Activated CD8-positive, alpha-beta T cell treated with anti-CD3 and anti-CD28 coated beads for 36 hours (primary cell): Measurements from ENCODE around the gene PID1. TPM values are rescaled to one million over a fixed set of nuclear protein-coding genes. Genes with fewer than 3 reads are reported as not detected.

Experiments used
- ATAC-seq: fragments of 200-7000 bp; cut with Tn5 transposase; one replicate; pipeline ENCODE4 v1.10.0; 2021; ENCODE audit warnings: mild to moderate bottlenecking, moderate library complexity
- CTCF ChIA-PET: fragments of 350-600 bp; sonication (Branson Sonifier 250); formaldehyde crosslinking; loops from one replicate; lab custom pipeline; 2021; ENCODE audit warnings: antibody characterized with exemption; lab: Charles Lee
- POLR2A ChIA-PET: fragments of 350-600 bp; sonication (Branson Sonifier 250); formaldehyde crosslinking; loops from one replicate; lab custom pipeline; 2021; ENCODE audit warnings: antibody characterized with exemption; lab: Charles Lee
- DNase-seq: peaks from one replicate; pipeline ENCODE4 v3.0.0-alpha.2; 2020
- H3K27ac Mint-ChIP-seq: one replicate; pipeline ENCODE4 v1.8.0; 2021; ENCODE audit warnings: mild to moderate bottlenecking, mixed read lengths
- H3K27me3 Mint-ChIP-seq: one replicate; pipeline ENCODE4 v1.8.0; 2021; ENCODE audit warnings: mixed read lengths
- H3K36me3 Mint-ChIP-seq: one replicate; pipeline ENCODE4 v1.8.0; 2021; ENCODE audit warnings: low read depth, mixed read lengths
- H3K4me1 Mint-ChIP-seq: one replicate; pipeline ENCODE4 v1.8.0; 2021; ENCODE audit warnings: low read depth, mixed read lengths
- H3K4me3 Mint-ChIP-seq: one replicate; pipeline ENCODE4 v1.8.0; 2021; ENCODE audit warnings: mild to moderate bottlenecking, moderate library complexity, mixed read lengths
- H3K9me3 Mint-ChIP-seq: one replicate; pipeline ENCODE4 v1.8.0; 2021; ENCODE audit warnings: mixed read lengths
- intact Hi-C: fragments of 100-400 bp; cut with micrococcal nuclease; formaldehyde crosslinking; loops from one replicate; pipeline ENCODE4 v1.10.0; 2022
- total RNA-seq, 2 experiments: library from RNA; stranded (reverse); gene quantifications; one replicate each; pipeline ENCODE4 v1.2.3, GENCODE V29; 2021
- TF ChIP-seq, protein P1 (sequence below): fragments of 200-600 bp; IDR thresholded peaks from one replicate; pipeline ENCODE4 v1.8.0; 2022; ENCODE audit warnings: antibody characterized with exemption, mild to moderate bottlenecking

Gene PID1
- total RNA-seq, 2 experiments from 2014 or later = not detected

DNA sequence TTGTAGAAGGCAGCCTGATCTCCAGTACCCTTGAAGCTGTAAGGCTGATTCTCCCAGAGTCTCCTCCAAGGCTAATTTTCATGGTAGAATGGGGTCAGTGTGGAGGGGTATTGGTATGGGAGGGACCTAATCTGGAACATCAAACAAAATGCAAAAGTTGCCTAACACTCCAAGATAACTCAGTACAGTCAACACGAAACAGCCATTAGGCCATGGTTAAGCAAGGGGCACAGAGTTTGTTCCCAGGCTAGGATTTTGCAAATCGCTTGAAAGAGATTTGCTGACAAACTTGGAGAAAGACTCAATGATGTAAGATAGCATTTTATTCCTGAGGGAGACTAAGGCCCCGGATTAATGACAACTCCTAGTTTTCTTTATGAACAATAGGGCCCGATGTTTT is 5.4 kb downstream of the PID1 start:
- no peak overlapping the region for H3K4me3 Mint-ChIP-seq
- intact Hi-C loops = no loop called here
- peaks cover 10% of the 10 kb centered on the region for H3K27me3 Mint-ChIP-seq
- H3K36me3 Mint-ChIP-seq = no peaks in the 10 kb centered on the region
- DNase-seq = no peak
- ATAC-seq = no peak
- TF ChIP-seq, protein P1, sequence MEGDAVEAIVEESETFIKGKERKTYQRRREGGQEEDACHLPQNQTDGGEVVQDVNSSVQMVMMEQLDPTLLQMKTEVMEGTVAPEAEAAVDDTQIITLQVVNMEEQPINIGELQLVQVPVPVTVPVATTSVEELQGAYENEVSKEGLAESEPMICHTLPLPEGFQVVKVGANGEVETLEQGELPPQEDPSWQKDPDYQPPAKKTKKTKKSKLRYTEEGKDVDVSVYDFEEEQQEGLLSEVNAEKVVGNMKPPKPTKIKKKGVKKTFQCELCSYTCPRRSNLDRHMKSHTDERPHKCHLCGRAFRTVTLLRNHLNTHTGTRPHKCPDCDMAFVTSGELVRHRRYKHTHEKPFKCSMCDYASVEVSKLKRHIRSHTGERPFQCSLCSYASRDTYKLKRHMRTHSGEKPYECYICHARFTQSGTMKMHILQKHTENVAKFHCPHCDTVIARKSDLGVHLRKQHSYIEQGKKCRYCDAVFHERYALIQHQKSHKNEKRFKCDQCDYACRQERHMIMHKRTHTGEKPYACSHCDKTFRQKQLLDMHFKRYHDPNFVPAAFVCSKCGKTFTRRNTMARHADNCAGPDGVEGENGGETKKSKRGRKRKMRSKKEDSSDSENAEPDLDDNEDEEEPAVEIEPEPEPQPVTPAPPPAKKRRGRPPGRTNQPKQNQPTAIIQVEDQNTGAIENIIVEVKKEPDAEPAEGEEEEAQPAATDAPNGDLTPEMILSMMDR = no peak
- ChIA-PET CTCF (no interaction called here), POLR2A (no interaction called here)
- H3K27ac Mint-ChIP-seq = no peak overlapping the region
- H3K4me1 Mint-ChIP-seq = no peaks in the 10 kb centered on the region
- H3K9me3 Mint-ChIP-seq = peaks cover 4% of the 10 kb centered on the region

DNA sequence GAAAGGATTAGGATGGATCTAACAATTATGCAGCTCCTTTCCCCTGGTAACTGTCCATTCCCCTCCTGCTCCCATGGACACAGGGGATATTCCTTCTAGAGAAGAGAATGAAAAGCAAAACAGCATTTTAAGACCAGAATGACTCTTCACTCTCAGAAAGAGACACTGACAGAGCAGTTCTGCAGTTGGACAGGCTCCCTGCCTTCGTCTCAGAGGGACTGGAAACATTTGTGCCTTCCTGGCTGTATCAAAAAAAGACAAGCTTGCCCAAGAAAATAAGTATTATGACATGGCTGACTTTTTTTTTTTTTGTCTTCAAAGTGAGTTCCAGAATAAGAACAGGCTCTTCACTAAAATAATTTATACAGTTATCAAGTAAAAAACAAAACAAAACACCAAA is 9.5 kb downstream of the PID1 start:
- H3K4me3 Mint-ChIP-seq = no peak overlapping the region
- TF ChIP-seq, protein P1 = no peak
- H3K36me3 Mint-ChIP-seq = no peaks in the 10 kb centered on the region
- H3K27ac Mint-ChIP-seq = no peak overlapping the region
- no peak for ATAC-seq
- POLR2A ChIA-PET = no interaction called here
- CTCF ChIA-PET = interaction anchor here (2.2 kb wide), 1 partner anchor 13 kb away, joined by 7 read pairs; no protein-coding TSS in a partner anchor
- no peaks in the 10 kb centered on the region for H3K27me3 Mint-ChIP-seq
- DNase-seq = no peak
- no peaks in the 10 kb centered on the region for H3K4me1 Mint-ChIP-seq
- H3K9me3 Mint-ChIP-seq = peaks cover 7% of the 10 kb centered on the region
- intact Hi-C loops = no loop called here

DNA sequence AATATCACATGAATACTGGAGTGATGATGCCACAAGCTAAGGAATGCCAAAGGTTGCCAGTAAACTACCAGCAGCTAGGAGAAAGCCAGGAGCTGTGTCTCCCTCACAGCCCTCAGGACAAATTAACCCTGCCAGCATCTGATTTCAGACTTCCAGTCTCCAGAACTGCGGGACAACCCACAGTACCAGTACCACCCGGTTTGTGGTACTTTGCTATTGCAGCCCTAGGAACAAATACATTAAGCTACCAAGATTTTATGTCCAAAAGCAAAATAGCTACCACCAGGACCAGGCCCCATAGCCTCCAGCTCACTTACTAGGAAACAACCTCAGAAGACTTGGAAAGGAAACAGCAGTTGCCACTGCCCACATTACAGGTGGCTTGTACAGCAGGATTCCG is 10.0 kb downstream of the PID1 start:
- ChIA-PET POLR2A (no interaction called here), CTCF (interaction anchor here (2.2 kb wide), 1 partner anchor 13 kb away, joined by 7 read pairs; no protein-coding TSS in a partner anchor)
- TF ChIP-seq, protein P1 = no peak
- DNase-seq = no peak
- H3K36me3 Mint-ChIP-seq = no peaks in the 10 kb centered on the region
- no peaks in the 10 kb centered on the region for H3K27me3 Mint-ChIP-seq
- intact Hi-C loops = no loop called here
- no peaks in the 10 kb centered on the region for H3K4me1 Mint-ChIP-seq
- no peak overlapping the region for H3K27ac Mint-ChIP-seq
- H3K9me3 Mint-ChIP-seq = peaks cover 7% of the 10 kb centered on the region
- ATAC-seq = no peak
- H3K4me3 Mint-ChIP-seq = no peak overlapping the region

DNA sequence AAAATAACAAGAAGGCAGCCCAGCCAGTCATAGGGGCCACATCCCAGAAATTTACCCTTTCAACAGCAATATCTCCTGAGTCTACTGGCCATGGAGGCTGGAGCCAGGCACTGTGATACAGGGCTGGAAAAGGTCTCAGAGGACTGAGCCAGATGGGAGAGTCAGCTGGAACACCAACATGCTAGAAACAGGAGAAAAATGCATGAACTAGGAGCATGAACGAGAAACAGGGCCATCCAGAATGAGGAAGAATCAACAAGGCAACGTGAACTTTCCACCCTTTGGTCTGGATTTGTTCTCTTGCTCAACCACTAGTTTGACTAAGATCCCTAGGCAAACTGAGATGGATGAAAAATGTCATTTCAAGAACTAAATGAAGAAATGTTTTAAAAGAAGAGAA is 13.1 kb downstream of the PID1 start:
- Mint-ChIP-seq H3K36me3 (no peaks in the 10 kb centered on the region), H3K27ac (no peak overlapping the region), H3K9me3 (peaks cover 7% of the 10 kb centered on the region), H3K27me3 (no peaks in the 10 kb centered on the region), H3K4me1 (no peaks in the 10 kb centered on the region), H3K4me3 (no peak overlapping the region)
- intact Hi-C loops = no loop called here
- TF ChIP-seq, protein P1 = no peak
- ChIA-PET CTCF (no interaction called here), POLR2A (no interaction called here)
- DNase-seq (no peak), ATAC-seq (no peak)

DNA sequence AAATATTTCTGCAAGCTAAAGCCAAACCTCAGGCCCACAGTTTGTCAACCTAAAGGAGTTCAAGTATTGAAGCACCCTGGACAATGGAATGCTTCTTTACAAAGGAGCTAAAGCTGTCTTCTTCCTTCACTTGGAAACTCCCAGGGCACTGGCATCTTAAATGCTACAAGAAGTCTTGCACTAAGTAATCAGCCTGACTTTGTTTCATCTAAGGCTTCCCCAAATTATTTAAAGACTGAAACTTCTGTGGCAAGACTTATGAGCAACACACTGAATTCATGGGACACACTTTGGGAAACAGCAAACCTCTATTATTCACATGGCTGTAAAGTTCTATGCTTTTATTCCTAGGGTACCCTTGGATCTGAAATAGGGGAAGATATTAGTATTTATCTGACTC is 14.7 kb downstream of the PID1 start:
- TF ChIP-seq, protein P1 = no peak
- Mint-ChIP-seq H3K27ac (no peak overlapping the region), H3K4me1 (no peaks in the 10 kb centered on the region), H3K27me3 (no peaks in the 10 kb centered on the region), H3K4me3 (no peak overlapping the region), H3K36me3 (no peaks in the 10 kb centered on the region), H3K9me3 (peaks cover 7% of the 10 kb centered on the region)
- ChIA-PET CTCF (no interaction called here), POLR2A (no interaction called here)
- ATAC-seq (no peak), DNase-seq (no peak)
- intact Hi-C loops = no loop called here
